Ovary (tissue), 10 donors: ENCODE data around the gene FAM217A. TPM values are rescaled to one million over a fixed set of nuclear protein-coding genes. Genes with fewer than 3 reads are reported as not detected.

Source experiments
- DNase-seq, 5 donors: peaks; one replicate each; pipeline ENCODE4 v3.0.0-alpha.2; 2019 to 2020
- H3K27ac ChIP-seq, 2 donors: fragments of 200-600 bp; one replicate each; pipeline versions ENCODE4 v1.5.1 to v1.8.0; 2019 to 2022
- H3K27me3 ChIP-seq: fragments of 200-600 bp; one replicate; pipeline ENCODE4 v1.8.0; 2022
- H3K36me3 ChIP-seq: fragments of 200-600 bp; sonication (generic); one replicate; pipeline ENCODE4 v1.5.1; 2019
- H3K4me1 ChIP-seq: one replicate; pipeline ENCODE4 v1.8.1; 2013; ENCODE audit warnings: mild to moderate bottlenecking, moderate library complexity; ENCODE audit not compliant: insufficient read depth
- H3K4me3 ChIP-seq: fragments of 200-600 bp; sonication (generic); one replicate; pipeline ENCODE4 v1.5.1; 2017
- H3K9me3 ChIP-seq, 2 donors: fragments of 200-600 bp in 1 of 2; sonication (generic) in 1 of 2; one replicate each; pipeline versions ENCODE4 v1.5.1 to v1.8.1; 2013 to 2019; ENCODE audit warnings: mild to moderate bottlenecking in 1 of 2, moderate library complexity in 1 of 2
- EP300 ChIP-seq: sonication (generic); formaldehyde crosslinking; IDR thresholded peaks from one replicate; pipeline ENCODE4 v1.6.1; 2017; ENCODE audit warnings: antibody characterized with exemption
- POLR2A ChIP-seq: fragments of 450-650 bp; IDR thresholded peaks from one replicate; pipeline ENCODE4 v1.6.1; 2017; ENCODE audit warnings: antibody characterized with exemption, mild to moderate bottlenecking, moderate library complexity
- WGBS, 3 donors: extraction: QIAGEN DNeasy Blood & Tissue Kit in 1 of 3; methylation state at CpG; one replicate each; pipeline versions ENCODE4 v1.1.5 to v1.1.7; 2013 to 2017; 5-methylcytosine and 5-hydroxymethylcytosine counted together
- intact Hi-C, 4 donors: fragments of 100-400 bp; cut with DNase I; formaldehyde crosslinking; loops; one replicate each; pipeline versions ENCODE4 v1.11.0 to v1.15.1; 2022 to 2023
- long read RNA-seq, 3 donors: library from polyadenylated mRNA in 2 of 3; unstranded in 2 of 3; transcript quantifications; one replicate each; pipeline ENCODE4 v2.0.0 and lab custom pipeline, GENCODE V29; 2021 to 2026
- polyA plus RNA-seq, 2 donors: library from polyadenylated mRNA; stranded (reverse); fragments of 200-250 nt in 1 of 2; fragments of 350-450 nt in 1 of 2; fragmentation: Illumina TruSeq in 1 of 2; extraction: RNeasy Lipid Tissue Mini Kit (QIAGEN cat#74804) in 1 of 2; gene quantifications; one replicate each; pipeline ENCODE4 v1.2.3, GENCODE V29; 2013 to 2014
- total RNA-seq, 7 donors: library from RNA; depleted of rRNA in 2 of 7; stranded (reverse); fragments of >200 nt in 2 of 7; fragmentation: NEBNext Ultra II Directional in 3 of 7; extraction: Animal tissue kit (Norgen Biotek cat#: 25700) in 3 of 7; gene quantifications; one replicate each; pipeline versions ENCODE4 v1.1.0 to v1.2.4, GENCODE V29; 2016 to 2023
- TF ChIP-seq, protein P1 (sequence below), 3 donors: fragments of 450-650 bp in 2 of 3; fragments of 200-600 bp in 1 of 3; IDR thresholded peaks; one replicate each; pipeline versions ENCODE4 v1.5.1 to v1.8.0; 2016 to 2022; ENCODE audit warnings: antibody characterized with exemption in 3 of 3, mild to moderate bottlenecking in 1 of 3
- donor health status: DM: no; HTN: no; CAD: no; lungs with moderate emphysema.
- donor health status: DM: no; HTN: no; CAD: no.
- donor health status: Bipolar disorder and iron deficiency.
- donor health status: DM: yes; HTN: yes; CAD: no.
- donor health status: DM: no; HTN: no; CAD: no.
- donor health status: DM: yes; HTN: yes; CAD: no.

Gene FAM217A, protein sequence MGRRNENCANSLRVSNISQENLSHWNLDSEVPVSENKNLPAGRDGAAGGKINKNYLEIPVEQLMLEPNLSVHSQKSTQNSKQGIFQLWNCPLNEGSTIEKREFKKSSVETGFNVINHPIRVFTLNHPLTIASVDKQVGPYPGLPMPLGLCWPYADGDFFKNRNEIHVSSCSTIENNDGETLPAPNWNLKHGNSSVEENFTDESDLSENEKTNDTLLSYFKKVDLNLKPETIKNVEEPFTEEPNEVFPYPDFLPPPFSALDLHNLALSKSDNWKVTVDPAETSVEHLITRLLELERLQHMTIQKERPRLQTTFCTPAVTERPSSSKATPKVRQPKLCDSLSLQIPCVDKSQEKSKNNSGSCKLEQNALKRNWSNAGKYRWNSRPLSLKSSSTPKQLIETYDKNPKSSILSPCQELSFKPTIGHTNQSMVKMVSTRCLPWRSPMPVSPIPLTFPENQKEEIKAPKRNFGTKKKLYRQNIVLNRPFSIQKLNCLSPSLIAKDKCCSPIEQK
- total RNA-seq = not detected
- polyA plus RNA-seq = not detected
- long read RNA-seq, donor 1, partial matches to known transcripts = 0 of 3 reads
- long read RNA-seq, donor 1, other reads (novel, unspliced or antisense) = 3 of 3 reads
- long read RNA-seq, donor 2, partial matches to known transcripts = 50 of 50 reads
- long read RNA-seq, donor 2, other reads (novel, unspliced or antisense) = 0 of 50 reads
- long read RNA-seq, donor 3 = 0 reads

DNA sequence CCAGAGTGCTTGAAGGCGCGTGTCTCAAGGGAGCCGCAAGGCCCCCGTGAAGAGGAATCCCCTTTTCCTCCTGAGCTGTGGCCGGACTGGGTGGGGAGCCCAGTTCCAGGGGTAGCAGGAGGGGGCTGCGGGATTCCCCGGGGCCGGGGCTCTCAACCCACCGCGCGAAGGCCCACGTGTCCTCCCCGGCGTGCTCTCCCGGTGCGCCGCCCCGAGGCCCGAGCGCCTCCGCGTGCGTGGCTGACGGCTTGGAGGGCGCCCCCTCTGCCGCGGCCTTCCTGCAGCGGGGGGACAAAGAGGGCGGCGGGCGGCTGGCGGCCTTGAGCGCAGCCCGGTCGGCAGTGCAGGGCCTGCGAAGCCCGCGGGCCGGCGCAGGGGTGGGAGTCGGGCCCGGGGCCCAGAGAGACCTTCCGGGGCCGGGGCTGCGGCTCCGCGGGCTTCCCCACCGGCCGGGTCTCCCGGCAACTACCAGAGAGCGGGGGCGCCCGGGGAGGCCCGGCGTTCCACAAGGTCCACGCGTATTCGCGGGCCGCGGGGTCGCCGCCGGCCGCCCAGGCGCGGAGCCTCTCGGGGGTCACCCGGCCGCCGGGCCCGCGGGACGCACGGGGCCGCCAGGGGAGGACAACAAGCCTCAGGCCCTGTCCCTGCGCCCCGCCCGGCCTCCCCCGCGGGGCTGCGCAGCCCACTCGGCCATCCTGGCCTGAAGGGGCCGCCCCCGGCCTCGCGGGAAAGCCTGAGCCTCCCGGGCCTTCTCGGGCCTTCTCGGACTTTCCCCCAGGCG, at the start of gene FAM217A:
Gene FAM217A, minus strand, starts transcription at position 447 of the 781 bp plus-strand sequence. CDS start 1,723 bp downstream, outside the sequence.
- WGBS, 3 donors = 39 to 51% (median 39%) methylated on average over 30 to 91 of the region's 91 CpGs
- Histone ChIP-seq H3K9me3 (no peaks in the 10 kb centered on the region), H3K4me1 (no peaks in the 10 kb centered on the region), H3K36me3 (no peaks in the 10 kb centered on the region), H3K27ac (no peak within 1 kb of the TSS), H3K27me3 (no peaks in the 10 kb centered on the region), H3K4me3 (no peak within 1 kb of the TSS)
- TF ChIP-seq, protein P1, sequence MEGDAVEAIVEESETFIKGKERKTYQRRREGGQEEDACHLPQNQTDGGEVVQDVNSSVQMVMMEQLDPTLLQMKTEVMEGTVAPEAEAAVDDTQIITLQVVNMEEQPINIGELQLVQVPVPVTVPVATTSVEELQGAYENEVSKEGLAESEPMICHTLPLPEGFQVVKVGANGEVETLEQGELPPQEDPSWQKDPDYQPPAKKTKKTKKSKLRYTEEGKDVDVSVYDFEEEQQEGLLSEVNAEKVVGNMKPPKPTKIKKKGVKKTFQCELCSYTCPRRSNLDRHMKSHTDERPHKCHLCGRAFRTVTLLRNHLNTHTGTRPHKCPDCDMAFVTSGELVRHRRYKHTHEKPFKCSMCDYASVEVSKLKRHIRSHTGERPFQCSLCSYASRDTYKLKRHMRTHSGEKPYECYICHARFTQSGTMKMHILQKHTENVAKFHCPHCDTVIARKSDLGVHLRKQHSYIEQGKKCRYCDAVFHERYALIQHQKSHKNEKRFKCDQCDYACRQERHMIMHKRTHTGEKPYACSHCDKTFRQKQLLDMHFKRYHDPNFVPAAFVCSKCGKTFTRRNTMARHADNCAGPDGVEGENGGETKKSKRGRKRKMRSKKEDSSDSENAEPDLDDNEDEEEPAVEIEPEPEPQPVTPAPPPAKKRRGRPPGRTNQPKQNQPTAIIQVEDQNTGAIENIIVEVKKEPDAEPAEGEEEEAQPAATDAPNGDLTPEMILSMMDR (IDR thresholded peaks at IDR 0.05) = no peak
- TF ChIP-seq POLR2A (no peak), EP300 (no peak)
- DNase-seq = no peak
- intact Hi-C loops = loop anchor here in 1 of 4 donors (10.0 kb wide), 1 partner anchor 76 kb away; no protein-coding TSS in a partner anchor

DNA sequence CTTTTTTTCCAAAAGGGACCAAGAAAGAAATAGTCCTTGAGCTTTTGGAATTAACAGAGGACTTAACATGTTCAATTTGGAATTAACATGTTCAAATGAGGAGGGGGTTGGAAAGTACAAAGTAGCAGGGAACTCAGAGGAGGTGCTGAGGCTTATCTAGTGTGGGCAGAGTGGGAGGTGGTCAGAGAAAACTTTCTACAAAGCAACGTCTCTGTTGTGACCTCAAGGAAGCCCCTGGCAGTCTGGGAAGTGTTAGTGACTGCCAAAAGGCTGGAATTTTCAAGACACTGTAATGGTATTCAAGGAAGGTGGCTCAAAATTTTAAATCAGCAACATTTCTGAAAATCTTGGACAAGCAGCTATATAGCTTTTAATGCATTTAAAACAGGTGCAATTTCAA, 49.1 kb upstream of the FAM217A start:
- Histone ChIP-seq H3K9me3 (no peaks in the 10 kb centered on the region), H3K4me1 (no peaks in the 10 kb centered on the region), H3K27me3 (no peaks in the 10 kb centered on the region), H3K36me3 (no peaks in the 10 kb centered on the region), H3K27ac (no peak overlapping the region), H3K4me3 (no peak overlapping the region)
- no peak for DNase-seq
- intact Hi-C loops = no loop called here
- 0 to 9% (median 6%) methylated on average over 1 of the region's 1 CpG for WGBS, 3 donors
- TF ChIP-seq EP300 = no peak
- TF ChIP-seq, protein P1 (IDR thresholded peaks at IDR 0.05) = no peak
- TF ChIP-seq POLR2A = no peak

DNA sequence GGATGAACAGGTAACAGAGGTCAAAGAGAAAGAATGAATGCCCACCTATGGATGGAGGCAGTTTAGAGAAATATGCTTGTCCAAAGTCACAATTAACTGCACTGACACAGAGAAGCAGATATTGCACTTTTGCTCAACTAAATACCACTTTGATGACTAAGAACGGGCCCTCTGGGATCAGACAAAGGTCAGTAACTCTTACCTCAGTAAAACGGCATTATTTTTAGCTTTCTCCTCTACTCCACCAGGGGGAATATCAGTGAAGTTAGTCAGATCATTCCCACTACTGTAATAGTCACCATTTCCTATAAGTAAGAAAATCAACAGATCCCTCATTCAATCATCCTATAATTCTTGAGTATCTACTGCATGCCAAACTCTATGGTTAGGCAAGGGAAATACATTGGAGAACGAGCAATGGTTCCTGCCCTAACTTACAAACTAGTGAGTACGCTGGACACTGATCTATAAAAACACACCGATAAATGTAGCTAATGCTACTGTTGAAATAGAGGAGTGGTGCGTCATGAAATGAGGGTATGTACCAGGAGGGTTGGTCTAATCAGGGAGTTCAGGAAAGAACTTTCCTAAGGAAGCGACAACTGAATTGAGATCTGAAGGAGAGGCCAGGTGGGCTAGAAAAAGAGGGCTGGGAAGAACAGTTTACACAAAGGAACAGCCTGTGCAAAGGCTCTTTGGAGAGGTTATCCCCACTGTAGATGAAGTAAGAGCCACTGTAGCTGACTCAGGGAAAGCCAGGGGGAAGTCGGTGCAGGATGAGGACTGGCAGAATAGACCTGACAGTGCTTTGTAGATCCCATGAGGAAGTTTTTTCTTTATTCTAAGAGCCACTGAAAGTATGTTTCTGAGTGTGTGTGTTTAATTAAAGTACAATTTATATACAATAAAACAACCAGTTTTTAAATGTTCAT, 47.3 kb upstream of the FAM217A start:
- H3K27me3 ChIP-seq = no peaks in the 10 kb centered on the region
- peak in 2 of 5 donors; percentile 23 to 32 for DNase-seq
- intact Hi-C loops = no loop called here
- H3K27ac ChIP-seq = no peak overlapping the region
- no peaks in the 10 kb centered on the region for H3K9me3 ChIP-seq
- WGBS, 3 donors = 71 to 74% (median 72%) methylated on average over 8 of the region's 8 CpGs
- no peaks in the 10 kb centered on the region for H3K4me1 ChIP-seq
- H3K4me3 ChIP-seq = no peak overlapping the region
- no peaks in the 10 kb centered on the region for H3K36me3 ChIP-seq
- no peak for TF ChIP-seq POLR2A
- TF ChIP-seq, protein P1 (IDR thresholded peaks at IDR 0.05) = peak in 2 of 3 donors; percentile 16 to 42
- TF ChIP-seq EP300 = no peak
